IPS-18c (cell line): ENCODE measurements around the gene PCGF3.
"Not testable (repeated sequence)": the region's sequence is repeated elsewhere in the genome, so short reads cannot be mapped to it uniquely, and the experiment has no call there.

ENCODE experiments used
- H3K4me3 ChIP-seq: 2 replicates; pipeline ENCODE4 v1.7.0; 2013; ENCODE audit warnings: low read depth, mild to moderate bottlenecking, low read length, moderate library complexity; ENCODE audit not compliant: insufficient read depth
- H3K9me3 ChIP-seq: one replicate; pipeline ENCODE4 v1.6.1; 2013; ENCODE audit warnings: mild to moderate bottlenecking, low read length, moderate library complexity; ENCODE audit not compliant: control insufficient read depth, insufficient read depth

The PCGF3 gene

DNA sequence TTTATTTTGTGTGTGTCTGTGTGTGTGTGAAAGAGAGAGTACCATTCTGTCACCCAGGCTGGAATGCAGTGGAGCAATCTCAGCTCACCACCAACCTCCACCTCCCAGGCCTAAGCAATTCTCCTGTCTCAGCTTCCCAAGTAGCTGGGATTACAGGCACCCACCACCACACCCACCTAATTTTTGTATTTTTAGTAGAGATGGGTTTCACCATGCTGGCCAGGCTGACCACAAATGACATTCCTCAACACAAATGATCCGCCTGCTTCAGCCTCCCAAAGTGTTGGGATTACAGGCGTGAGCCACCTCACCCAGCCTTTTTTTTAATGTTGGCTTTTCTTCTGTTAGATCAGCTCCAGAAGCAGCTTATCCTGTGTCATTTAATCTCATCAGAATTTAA lies 69.9 kb downstream of the PCGF3 start:
- H3K9me3 ChIP-seq, H3K4me3 ChIP-seq: not testable (repeated sequence)

DNA sequence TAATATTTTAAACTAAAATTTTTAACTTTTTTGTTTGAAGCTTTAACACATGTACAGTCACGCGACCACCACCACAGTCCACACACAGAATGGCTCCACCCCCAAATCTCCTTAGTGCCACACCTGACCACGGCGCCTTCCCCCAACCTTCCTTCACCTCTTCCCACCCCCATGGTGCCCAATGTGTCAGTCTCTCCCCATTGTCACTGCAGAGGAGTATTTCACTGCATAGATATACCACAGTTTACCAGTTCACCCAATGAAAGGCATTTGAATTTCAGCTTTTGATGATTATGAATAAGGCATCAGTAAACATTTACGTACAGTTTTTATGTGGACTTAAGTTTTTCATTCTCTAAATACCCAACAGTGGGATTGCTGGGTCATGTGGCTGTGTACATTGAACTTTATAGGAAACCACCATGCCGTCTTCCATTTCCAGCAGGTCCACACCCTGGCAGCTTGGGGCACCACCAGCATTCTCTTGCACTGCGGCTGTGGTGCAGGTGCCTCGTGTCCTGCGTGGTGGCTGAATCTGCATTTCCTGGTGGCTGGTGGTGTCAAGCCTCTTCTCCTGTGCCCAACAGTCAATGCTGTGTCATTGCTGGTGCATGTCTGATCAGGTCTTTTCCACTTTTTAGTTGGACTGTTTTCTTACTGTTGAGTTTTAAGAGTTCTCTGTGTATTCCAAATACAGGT lies 71.3 kb downstream of the PCGF3 start:
- no peaks in the 10 kb centered on the region for H3K9me3 ChIP-seq
- H3K4me3 ChIP-seq, result no peak overlapping the region

DNA sequence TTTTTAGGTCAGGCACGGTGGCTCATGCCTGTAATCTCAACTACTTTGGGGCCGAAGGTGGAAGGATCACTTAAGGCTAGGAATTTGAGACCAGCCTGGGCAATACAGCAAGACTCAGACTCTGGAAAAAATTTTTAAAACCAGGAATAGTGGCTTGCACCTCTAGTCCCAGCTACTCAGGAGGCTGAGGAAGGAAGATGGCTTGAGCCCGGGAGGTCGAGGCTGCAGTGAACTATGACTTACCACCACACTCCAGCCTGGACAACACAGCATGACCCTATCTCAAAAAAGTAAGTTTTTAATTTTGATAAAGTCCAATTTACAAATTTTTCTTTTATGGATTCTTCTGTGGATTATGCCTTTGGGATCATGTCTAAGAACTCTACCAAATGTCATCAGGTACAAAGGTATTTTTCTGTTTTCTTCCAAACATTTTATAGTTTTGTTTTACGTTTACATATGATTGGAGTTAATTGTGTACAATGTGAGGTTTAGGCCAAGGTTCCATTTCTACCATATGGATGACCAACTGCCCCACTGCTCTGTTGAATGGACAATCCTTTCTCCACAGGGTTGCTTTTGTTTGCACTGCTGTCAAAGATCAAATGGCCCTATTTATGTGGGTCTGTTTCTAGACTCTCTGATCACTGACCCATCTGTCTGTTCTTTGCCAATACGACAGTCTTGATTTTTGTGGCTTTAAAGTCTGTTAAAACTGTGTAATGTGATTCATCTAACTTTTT lies 72.1 kb downstream of the PCGF3 start:
- H3K9me3 ChIP-seq, result no peaks in the 10 kb centered on the region
- no peak overlapping the region for H3K4me3 ChIP-seq

DNA sequence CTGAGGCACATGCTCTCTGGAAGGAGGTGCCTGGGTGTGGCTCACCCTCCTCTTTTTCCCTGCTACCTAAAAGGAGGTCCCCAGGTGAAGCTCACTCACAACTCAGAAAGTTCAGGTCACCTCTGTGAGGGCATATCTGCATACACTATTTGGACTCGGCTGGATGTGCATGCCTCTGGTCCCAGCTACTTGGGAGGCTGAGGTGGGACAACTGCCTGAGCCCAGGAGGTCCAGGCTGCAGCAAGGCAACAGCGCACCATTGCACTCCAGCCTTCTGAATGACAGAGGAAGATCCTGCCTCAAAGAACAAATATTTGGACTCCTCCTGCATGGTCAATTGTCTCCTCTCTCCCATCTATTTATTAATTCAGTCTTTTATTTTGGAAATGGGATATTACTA lies 73.9 kb downstream of the PCGF3 start:
- no peaks in the 10 kb centered on the region for H3K9me3 ChIP-seq
- no peak overlapping the region for H3K4me3 ChIP-seq

DNA sequence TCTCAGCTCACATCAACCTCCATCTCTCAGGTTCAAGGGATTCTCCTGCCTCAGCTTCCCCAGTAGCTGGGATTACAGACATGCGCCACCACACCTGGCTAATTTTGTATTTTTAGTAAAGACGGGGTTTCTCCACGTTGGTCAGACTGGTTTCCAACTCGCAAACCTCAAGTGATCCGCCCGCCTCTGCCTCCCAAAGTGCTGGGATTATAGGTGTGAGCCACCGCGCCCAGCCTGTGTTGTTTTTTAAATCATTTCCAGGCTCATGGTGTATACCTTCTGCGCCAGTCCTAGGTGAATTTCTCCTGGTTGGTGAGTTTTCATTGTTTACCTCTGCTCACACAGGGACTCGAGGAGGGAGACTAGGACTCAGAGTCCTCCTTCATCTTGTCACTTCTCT lies 74.6 kb downstream of the PCGF3 start:
- peak overlapping the region; percentile 88 for H3K4me3 ChIP-seq
- H3K9me3 ChIP-seq, result not testable (repeated sequence)

DNA sequence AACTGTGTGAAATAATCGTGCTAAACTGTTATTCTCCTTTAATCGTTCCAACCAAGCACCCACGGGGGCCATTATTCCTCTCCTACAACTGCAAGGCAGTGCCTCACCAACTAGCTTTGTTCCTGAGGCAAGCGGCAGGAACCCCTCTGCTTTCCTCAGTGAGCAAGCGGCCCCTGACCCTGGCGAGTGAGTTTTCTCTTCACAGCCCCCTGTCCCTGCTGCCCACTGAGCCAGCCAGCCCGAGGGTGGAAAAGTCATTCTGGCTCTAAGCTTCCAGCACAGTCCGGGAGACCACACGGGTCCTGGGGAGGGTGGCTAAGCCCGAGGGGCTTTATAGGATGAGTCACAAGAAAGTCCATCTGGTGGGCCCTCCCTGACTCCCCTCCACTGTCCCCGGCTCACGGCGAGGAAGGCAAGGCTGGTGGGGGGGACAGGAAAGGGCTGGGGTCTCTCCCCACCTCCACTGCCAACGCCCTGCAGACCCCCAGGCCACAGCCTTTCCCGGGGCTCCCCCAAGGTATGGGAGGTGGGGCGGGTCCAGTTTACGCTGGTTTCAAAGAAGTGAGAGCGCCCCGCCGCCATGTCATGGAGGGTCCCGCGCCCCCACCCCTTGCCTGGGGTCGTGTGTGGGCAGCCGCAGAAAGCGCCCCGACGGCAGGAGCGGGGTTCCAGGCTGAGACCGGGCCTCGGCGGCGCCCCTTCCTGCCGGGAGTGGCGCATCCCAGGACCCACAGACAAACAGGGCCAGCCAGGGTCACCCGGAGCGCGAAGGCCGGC lies 75.3 kb downstream of the PCGF3 start:
- Histone ChIP-seq H3K4me3 (peak overlapping the region; percentile 88), H3K9me3 (no peaks in the 10 kb centered on the region)

DNA sequence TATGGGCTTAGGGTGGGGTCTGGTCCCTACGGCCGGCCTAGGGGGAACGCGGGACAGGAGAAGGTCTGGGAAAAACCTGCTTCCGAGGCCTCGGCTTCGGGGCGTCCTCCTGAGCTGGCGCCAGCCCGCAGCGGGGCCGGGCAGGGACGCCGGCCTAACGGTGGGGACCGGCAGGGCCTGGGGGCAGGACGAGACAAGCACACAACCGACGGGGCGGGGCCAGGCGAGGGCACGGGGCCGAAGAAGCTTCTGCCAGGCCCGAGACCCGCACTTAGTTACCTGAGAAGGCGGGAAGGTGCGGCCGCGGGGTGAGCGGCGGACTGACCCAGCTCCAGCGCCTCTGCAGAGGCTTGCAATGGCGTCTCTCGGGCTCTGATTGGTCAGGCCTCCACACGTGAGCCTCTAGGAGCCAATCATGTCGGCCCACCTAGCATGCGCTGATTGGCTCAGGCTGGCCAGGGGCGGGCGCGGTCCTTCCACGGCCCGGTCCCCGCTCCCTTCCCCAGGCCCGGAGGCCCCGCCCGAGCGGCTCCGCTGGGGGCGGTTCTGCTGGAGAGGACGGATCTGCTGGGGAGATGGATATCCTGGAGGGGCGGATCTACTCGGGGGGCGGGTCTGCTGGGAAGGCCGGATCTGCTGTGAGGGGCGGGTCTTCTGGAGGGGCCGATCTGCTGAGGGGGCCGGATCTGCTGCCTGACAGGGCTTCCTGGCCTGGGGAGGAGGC lies 76.0 kb downstream of the PCGF3 start:
- peak overlapping the region; percentile 88 for H3K4me3 ChIP-seq

DNA sequence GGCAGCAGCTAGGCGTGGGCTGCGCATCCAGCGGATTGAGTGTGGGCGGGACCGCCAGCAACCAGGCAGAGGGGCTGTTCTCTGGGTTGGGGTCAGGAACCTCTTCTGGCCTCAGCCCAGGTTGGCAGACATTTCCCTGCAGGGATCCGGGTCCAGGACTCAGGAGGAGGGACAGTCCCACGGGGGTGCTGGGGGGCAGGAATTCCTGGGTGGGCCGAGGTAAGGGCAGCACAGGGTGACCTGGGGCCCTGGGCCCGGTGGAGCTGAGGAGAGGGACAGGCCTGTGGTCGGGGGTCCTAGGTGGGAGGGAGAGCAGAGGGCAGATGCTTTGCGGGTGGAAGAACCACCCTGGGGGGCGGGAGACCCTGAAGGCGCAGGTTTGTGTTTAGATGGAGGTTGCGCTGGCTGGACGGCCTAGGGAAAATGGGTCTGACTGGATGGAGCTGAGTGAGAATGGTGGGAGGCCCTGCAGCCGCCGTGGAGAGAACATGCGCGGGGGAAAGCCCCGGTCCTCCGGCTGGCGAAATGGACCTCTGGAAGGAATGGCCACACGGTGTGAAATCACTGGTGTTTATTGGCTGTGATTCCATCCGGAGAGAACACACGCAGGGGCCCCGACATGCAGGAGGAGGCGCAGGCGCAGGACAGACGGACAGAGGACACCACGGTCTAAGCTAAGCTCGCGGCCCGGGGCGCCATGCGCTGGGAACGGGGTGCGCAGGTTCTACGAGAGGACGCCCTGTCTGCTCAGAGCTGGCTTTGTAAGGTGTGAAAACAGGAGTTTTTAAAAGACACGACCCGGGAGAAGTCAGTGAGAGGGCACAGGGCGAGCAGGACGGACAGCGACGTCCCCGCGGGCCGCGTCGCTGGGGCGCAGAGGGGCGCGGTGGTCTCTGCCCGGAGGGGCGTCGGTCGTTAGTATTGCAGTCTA lies 79.0 kb downstream of the PCGF3 start:
- H3K4me3 ChIP-seq, result peak overlapping the region; percentile 34
- H3K9me3 ChIP-seq, result no peaks in the 10 kb centered on the region

More for the DNA sequence above, 76.0 kb downstream of the PCGF3 start:
- H3K9me3 ChIP-seq, result no peaks in the 10 kb centered on the region

DNA sequence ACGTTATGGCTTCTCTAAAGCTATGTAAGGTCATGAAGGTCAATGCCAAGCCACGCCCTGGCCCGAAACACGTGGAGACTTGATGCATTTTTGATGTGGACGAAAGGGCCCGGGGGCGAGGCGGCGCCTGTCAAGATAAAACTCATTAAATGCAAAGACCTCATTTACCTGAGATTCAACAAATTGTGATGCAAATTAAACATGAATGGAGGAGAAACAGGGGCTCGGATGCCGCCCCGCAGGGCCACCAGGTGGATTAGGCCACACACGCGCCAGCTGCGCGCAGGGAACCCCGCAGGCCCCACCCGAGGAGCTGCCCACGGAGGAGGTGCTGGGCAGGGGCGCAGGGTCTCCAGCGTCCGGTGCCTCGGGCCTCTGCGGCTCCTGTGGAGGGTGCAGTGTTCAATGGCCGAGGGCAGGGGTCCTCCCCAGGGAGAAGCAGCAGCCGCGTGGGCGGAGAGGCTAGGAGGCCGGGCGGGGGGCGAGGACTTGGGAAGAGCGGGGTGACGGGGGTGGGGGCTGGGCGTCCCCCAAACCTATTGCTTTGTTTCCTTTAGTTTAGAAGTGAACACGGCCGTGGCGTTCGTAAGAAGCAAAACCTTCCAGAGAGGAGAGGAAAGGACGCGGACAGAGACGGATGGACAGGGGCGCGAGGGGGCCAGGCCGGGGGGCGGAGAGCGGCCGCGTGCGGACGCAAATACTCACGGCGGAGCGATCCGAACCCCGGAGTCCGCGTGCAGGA lies 79.9 kb downstream of the PCGF3 start:
- H3K4me3 ChIP-seq, result peak overlapping the region; percentile 34
- no peaks in the 10 kb centered on the region for H3K9me3 ChIP-seq

DNA sequence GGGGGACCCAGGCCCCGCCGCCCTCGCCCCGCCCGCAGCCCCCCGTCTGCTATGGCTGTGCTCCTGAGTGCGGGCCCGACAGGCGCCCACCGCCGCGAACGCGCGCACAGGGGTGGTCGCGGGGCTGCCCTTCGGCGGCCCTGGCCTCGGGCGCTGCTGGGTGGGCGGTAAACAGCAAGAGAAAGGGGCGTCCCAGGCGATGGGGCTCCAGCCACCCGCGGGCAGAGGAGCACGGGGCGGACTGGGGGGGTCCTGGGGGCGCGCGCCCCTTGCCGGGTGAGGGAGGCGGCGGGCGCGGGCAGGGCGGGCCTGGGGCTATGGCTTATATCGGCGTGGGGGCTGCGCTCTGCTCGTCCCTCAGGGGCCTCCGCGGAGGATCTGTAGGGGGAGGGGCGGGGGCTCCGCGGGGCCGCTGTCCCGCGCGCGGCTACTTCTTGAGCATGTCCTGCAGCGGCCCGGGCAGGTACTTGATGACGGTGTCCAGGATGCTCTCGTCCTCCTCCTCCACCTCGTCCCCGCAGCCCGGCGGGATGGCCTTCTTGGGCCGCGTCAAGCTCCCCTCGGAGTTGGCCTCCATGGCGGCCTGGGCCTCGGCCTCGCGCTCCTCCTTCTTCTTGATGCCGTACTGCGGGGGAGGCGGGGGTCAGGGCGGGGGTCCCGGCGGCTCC lies 80.6 kb downstream of the PCGF3 start:
- Histone ChIP-seq H3K4me3 (peak overlapping the region; percentile 34), H3K9me3 (no peaks in the 10 kb centered on the region)

DNA sequence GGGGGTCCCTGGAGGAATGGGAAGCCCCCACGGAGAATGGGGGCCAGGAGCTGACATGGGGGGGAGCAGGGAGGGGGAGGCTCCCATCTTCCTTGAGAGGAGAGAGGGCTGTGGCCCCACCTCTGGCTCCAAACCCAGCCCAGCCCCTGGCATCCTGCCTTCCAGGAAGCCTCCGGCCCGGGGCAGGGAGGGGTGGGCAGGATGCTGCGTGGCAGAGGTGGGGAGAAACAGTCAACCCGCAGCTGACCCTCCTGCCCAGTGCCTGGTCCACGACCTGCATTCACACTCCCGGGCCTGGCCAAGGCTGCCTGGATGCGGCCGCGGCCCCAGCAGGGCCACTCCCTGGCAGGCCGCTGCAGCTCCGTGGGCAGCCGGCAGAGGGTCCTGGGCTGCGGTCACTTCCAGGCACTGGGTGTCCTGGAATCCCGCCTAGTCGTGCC lies 81.2 kb downstream of the PCGF3 start:
- H3K4me3 ChIP-seq, result no peak overlapping the region
- H3K9me3 ChIP-seq, result no peaks in the 10 kb centered on the region

DNA sequence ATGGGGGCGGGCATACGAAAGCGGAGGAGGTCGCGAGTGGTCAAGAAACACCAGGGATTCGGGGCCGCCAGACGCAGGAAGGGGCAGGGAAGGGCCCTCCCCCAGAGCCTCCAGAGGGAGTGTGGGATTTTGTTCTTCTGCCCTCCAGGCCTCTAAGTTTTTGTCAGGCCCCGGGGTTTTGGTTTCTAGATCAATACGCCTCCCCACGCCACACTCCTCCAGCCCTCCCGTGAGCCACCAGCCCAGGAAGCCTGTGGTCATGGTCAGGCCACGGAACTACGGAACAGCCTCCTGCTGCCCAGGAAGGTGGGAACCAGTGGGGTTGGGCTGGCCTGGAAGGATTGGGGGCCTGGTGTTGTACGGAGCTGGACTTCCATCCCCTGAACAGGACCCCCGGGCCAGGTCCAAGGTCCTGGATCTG lies 81.9 kb downstream of the PCGF3 start:
- no peak overlapping the region for H3K4me3 ChIP-seq
- no peaks in the 10 kb centered on the region for H3K9me3 ChIP-seq

DNA sequence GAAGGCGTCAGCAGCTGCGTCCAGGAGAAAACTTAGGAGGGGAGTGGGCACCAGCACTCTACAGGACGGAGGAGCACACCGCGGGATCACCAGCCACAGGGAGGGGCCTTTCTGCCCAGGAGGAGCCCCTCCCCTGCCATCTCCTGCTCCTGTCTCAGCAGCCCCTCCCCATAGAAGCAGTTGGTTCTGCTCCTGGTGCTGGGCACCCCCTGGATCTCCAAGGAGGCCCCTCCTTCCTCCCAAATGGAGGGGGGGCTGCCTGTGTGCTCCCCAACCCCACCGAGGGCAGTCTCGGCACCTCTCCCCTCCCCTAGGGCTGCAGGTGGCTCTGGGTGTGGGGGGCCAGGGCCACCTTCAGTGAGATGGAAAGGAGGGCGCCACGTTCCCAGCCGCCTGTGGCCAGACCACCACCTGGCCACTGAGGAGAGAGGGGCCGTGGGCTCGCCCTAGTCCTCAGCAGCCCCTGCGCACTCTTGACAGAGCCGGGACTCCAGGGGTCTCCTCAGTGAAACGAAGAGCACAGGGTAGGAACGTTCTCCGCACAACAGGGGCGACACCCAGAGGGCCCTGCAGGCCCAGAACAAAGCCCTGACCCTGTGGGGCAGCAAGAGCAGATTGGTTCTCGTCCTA lies 82.5 kb downstream of the PCGF3 start:
- no peaks in the 10 kb centered on the region for H3K9me3 ChIP-seq
- no peak overlapping the region for H3K4me3 ChIP-seq

DNA sequence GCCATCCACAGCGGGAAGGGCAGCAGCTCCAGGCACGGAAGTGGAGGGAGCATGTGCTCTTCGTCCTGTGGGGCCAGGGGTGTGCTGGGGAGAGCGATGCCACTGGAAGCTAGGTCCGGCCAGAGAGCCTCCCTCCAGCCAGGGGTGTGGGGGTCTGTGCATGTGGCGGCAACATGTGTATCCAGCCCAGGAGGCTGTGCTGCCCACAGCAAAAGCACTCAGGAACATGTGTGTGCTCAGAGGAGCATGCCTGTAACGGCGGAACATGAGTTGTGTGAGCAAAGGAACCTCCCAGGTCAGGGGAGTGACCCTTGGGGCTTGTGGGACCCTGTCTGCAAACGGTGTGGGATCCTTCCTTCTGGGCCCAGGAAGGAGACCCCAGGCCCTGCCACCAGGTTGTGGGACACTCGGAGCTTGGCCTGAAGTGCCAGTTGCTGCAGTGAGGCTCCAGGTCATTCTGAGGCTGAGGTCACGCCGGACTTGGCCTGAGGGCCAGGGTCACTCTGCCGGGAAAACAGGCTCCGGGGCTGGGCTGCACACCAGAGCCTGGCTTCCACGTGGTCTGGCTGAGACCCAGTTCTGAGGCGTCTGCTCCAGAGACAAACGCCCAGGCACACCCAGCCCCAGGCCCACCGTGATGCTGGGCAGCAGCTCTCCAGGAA lies 83.1 kb downstream of the PCGF3 start:
- Histone ChIP-seq H3K9me3 (no peaks in the 10 kb centered on the region), H3K4me3 (no peak overlapping the region)
